HL-60/S4 (cell line): Measurements from ENCODE around the gene POLA1.
"Not testable (repeated sequence)": the region's sequence is repeated elsewhere in the genome, so short reads cannot be mapped to it uniquely, and the experiment has no call there.

Source experiments
- in situ Hi-C: fragments of 300-500 bp; cut with MboI; formaldehyde crosslinking; loops from 2 replicates; pipeline ENCODE4 v1.14.3; 2022; ENCODE audit warnings: low sequenced_read_pairs

The POLA1 gene

GRCh38 chrX:24693453-24694202 lies at the start of gene POLA1:
POLA1 (plus strand) TSS chrX:24693918; CDS start chrX:24693962, 44 bp downstream.
- in situ Hi-C loops, result no loop called here

GRCh38 chrX:24646006-24646405 lies 47.7 kb upstream of the POLA1 start:
- in situ Hi-C loops, result no loop called here

- in situ Hi-C loops, result no loop called here
These were observed 47.0 kb upstream of the POLA1 start for GRCh38 chrX:24646745-24647182.

GRCh38 chrX:24647257-24648058 lies 46.3 kb upstream of the POLA1 start, which contains the start of gene PCYT1B:
PCYT1B (minus strand) TSS chrX:24647347; CDS start chrX:24647105, 242 bp downstream.
- in situ Hi-C loops, result no loop called here

DNA sequence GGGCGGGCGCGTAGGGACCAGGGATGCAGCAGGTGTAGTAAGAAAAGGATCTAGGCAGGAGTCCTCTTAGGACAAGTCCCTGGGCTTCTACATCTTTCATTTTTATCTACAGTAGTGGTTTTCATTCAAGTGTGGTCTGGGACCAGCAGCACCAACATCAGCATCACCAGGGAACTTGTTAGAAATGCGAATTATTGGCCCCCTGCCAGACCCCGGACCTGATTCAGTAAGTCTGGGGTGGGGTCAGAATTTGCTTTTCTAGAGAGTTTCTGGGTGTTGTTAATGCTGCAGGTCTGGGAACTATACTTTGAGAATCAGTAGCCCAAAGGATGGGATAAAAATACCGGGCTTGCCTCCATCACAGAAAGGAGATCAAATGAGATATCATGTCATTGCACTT lies 45.2 kb upstream of the POLA1 start:
- in situ Hi-C loops, result no loop called here

- in situ Hi-C loops, result no loop called here
These were observed 41.9 kb upstream of the POLA1 start for GRCh38 chrX:24651783-24652182.

DNA sequence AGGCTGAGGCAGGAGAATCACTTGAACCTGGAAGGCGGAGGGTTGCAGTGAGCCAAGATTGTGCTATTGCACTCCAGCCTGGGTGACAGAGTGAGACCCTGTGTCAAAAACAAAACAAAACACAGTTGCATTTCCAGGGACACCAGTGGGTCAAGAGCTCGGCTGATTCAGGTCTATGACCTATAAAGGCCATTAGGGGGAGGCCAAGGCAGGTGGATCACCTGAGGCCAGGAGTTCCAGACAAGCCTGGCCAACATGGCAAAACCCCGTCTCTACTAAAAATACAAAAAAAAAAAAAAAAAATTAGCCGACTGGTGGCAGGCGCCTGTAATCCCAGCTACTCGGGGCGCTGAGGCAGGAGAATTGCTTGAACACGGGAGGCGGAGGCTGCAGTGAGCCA lies 38.0 kb upstream of the POLA1 start:
- in situ Hi-C loops, result not testable (repeated sequence)

- in situ Hi-C loops, result no loop called here
These were observed 35.9 kb upstream of the POLA1 start for GRCh38 chrX:24657671-24658386.

GRCh38 chrX:24658421-24658820 lies 35.3 kb upstream of the POLA1 start:
- in situ Hi-C loops, result no loop called here

- in situ Hi-C loops, result no loop called here
These were observed 34.6 kb upstream of the POLA1 start for GRCh38 chrX:24659106-24659505.

GRCh38 chrX:24659646-24660045 lies 34.1 kb upstream of the POLA1 start:
- in situ Hi-C loops, result no loop called here

GRCh38 chrX:24661292-24661691 lies 32.4 kb upstream of the POLA1 start:
- in situ Hi-C loops, result no loop called here

GRCh38 chrX:24662352-24662751 lies 31.4 kb upstream of the POLA1 start:
- in situ Hi-C loops, result no loop called here

GRCh38 chrX:24668111-24668510 lies 25.6 kb upstream of the POLA1 start:
- in situ Hi-C loops, result no loop called here

GRCh38 chrX:24672701-24673190 lies 21.0 kb upstream of the POLA1 start:
- in situ Hi-C loops, result no loop called here

DNA sequence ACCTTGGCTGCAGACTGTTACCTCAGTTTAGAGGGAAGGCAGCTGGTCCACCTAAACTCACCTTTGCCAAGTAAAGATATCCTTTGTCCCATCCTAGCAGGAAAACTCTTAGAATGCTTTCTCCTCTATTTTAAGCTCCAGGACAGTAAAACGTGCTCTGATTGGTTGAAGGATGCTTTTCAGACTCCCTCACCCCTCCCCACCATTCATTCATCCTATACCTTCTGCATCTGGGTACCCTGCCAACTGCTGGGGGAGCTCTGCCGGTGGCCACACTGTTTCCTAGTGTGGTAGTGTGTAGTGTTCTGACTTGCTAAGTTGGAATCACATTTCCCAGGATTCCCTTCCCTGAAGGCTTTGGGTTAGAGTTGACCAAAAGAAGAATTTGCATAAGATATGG lies 20.3 kb upstream of the POLA1 start:
- in situ Hi-C loops, result no loop called here

GRCh38 chrX:24676403-24677024 lies 17.2 kb upstream of the POLA1 start:
- in situ Hi-C loops, result no loop called here

DNA sequence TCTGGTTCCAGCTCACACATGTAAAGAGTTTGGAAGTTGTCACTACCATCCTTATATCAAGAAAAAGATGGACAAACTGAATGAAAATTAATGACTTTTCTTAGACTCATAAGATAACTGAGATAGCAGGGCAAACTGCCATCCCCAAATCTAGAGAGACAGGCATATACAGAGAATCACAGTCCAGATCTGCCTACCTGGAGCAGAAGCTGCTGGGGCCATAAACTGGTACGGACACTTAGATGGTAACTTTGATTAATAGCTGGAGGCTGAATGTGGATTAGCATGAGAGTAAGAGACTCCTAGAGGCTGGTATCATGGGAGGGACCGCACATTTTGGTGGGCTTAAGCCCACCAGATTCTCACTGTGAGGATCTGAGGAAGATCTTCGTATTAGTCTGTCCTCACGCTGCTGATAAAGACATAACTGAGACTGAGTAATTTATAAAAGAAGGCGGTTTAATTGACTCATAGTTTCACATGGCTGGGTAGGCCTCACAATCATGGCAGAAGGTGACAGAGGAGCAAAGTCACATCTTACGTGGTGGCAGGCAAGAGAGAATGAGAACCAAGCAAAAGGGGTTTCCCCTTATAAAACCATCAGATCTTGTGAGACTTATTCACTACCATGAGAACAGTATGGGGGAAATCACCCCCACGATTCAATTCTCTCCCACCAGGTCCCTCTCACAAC lies 10.8 kb upstream of the POLA1 start:
- in situ Hi-C loops, result no loop called here

DNA sequence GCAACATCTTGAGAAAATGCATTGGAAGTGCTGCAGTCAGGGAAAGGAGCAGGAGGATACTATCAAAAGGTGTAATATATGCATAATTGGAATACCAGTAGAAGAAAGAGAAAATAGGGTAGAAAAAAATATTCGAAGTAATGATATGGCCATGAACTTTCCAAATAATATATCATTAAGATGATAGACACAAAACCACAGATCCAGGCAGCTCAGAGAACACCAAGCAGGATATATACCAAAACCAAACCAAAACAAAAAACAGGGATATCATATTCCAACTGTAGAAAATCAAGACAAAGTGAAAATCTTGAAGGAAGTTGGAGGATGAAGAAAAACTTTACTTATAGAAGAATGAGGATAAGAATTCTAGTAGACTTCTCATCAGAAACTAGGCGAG lies 9.7 kb upstream of the POLA1 start:
- in situ Hi-C loops, result no loop called here

- in situ Hi-C loops, result no loop called here
These were observed 1.4 kb upstream of the POLA1 start for GRCh38 chrX:24692305-24692704.
